RWPE2 (cell line): ENCODE measurements around the gene RFWD3.

Experiments
- ATAC-seq: fragments of 200-7000 bp; cut with Tn5 transposase; 3 replicates; pipeline ENCODE4 v1.9.1; 2021; ENCODE audit warnings: low read depth
- DNase-seq: peaks from one replicate; pipeline ENCODE4 v3.0.0-alpha.2; 2020; ENCODE audit warnings: low spot score
- H3K27ac ChIP-seq: fragments of 450-650 bp; 2 replicates; pipeline ENCODE4 v1.5.1; 2017; ENCODE audit warnings: mild to moderate bottlenecking; ENCODE audit not compliant: poor library complexity, severe bottlenecking
- H3K27me3 ChIP-seq: fragments of 250-450 bp; sonication (Bioruptor Pico); 2 replicates; pipeline ENCODE4 v1.5.1; 2021; ENCODE audit warnings: mild to moderate bottlenecking, moderate library complexity; ENCODE audit not compliant: insufficient read depth, poor library complexity, severe bottlenecking
- H3K36me3 ChIP-seq: fragments of 250-450 bp; sonication (Bioruptor Pico); 2 replicates; pipeline ENCODE4 v1.5.1; 2020; ENCODE audit warnings: low read depth, mild to moderate bottlenecking, moderate library complexity
- H3K4me1 ChIP-seq: fragments of 250-450 bp; sonication (Bioruptor Pico); 2 replicates; pipeline ENCODE4 v1.5.1; 2021; ENCODE audit warnings: mild to moderate bottlenecking, moderate library complexity; ENCODE audit not compliant: insufficient read depth, poor library complexity, severe bottlenecking
- H3K4me3 ChIP-seq: fragments of 250-450 bp; sonication (Bioruptor Pico); 2 replicates; pipeline ENCODE4 v1.5.1; 2021; ENCODE audit warnings: mild to moderate bottlenecking, moderate library complexity; ENCODE audit not compliant: severe bottlenecking
- H3K9me3 ChIP-seq: fragments of 250-450 bp; sonication (Bioruptor Pico); 2 replicates; pipeline ENCODE4 v1.5.1; 2021; ENCODE audit warnings: mild to moderate bottlenecking, moderate library complexity; ENCODE audit not compliant: severe bottlenecking
- CTCF ChIP-seq: fragments of 450-650 bp; IDR thresholded peaks from one replicate; pipeline ENCODE4 v1.5.1; 2017; ENCODE audit warnings: mild to moderate bottlenecking, moderate library complexity; ENCODE audit not compliant: poor library complexity, severe bottlenecking

RFWD3 gene

DNA sequence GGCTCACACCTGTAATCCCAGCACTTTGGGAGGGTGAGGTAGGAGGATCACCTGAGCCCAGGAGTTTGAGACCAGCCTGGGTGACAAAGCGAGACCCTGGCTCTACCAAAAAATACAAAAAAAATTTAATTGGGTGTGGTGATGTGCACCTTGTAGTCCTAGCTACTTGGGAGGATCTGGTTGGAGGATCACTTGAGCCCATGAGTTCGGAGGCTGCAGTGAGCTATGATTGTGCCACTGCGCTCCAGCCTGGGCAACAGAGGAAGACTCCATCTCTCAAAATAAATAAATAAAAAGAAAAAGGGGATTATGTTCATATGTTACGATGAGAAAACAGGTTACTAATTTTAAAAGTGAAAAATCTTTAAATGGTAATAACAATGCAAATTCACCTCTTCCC is 33.0 kb upstream of the RFWD3 start:
- Histone ChIP-seq H3K27ac (peak overlapping the region; percentile 81), H3K4me3 (peak overlapping the region; percentile 74), H3K36me3 (peaks cover 17% of the 10 kb centered on the region), H3K4me1 (peaks cover 19% of the 10 kb centered on the region), H3K27me3 (no peaks in the 10 kb centered on the region), H3K9me3 (no peaks in the 10 kb centered on the region)
- DNase-seq, result no peak
- TF ChIP-seq CTCF, result no peak
- no peak for ATAC-seq

DNA sequence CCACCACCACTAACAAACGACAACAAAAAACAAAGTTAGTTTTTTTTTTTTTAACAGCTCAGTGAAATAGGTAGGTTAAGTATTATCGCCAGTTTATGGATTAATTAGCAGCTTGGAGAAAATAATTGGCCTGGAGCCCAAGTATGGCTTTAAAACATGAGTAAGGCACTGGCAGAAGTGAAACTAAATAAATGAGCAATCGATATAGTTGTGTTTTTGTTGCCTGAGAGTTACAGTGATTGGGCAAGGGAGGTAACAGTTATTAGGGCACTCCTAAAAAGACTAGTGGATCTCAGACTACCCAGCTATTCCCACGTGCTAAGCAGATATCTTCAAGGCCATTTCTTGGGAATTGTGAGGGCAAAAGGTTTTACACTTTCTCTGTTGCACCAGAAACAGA is 31.5 kb upstream of the RFWD3 start:
- Histone ChIP-seq H3K4me1 (peaks cover 19% of the 10 kb centered on the region), H3K9me3 (no peaks in the 10 kb centered on the region), H3K27ac (no peak overlapping the region), H3K4me3 (no peak overlapping the region), H3K36me3 (peaks cover 27% of the 10 kb centered on the region), H3K27me3 (no peaks in the 10 kb centered on the region)
- TF ChIP-seq CTCF, result no peak
- DNase-seq (no peak), ATAC-seq (no peak)

DNA sequence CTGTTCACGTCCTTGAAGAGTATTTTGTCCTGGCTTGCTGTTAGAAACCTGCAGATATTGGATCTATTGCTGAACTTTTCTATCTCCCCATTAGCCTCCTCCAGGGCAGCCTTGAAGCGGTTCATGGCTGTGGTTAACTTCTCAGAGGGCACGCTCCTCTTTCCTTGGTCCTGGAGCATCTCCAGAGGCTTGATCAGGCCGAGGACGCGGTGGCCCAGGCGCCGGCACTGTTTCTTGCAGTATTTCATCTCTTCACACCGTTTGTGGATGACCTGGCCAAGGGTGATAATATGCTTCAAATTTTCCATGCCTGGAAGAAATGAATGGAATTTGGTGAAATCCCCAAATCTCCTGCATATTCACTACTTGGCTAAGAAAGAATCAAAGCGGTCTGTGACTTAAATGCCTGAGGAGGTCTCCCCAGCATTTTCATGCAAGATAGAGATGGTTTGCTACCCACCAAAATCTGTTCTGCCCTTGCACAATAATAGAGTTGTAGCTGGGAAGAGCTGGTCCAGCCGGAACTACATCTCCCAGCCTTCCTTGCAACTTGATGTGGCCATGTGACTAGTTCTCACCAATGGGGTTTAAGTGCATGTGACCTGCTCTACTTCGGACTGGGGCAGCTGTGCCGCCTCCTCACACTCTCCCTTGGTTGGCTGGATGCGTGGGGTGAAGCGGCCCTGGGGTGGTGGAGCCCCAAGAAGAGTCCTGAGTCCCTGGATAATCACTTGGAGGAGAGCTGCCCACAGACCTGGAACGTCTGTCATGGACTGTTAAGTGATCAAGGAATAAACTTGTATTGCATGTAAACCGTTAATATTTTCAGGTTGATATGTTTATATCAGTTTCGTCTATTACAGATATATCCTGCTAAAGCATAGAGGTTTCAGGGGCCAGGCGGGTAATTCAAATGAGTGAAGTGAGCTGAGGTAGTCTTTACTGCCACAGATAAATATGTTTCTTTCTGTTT is 29.1 kb upstream of the RFWD3 start:
- Histone ChIP-seq H3K4me1 (peaks cover 13% of the 10 kb centered on the region), H3K9me3 (no peaks in the 10 kb centered on the region), H3K36me3 (peaks cover 49% of the 10 kb centered on the region), H3K27ac (peak overlapping the region; percentile 24), H3K27me3 (no peaks in the 10 kb centered on the region), H3K4me3 (peak overlapping the region; percentile 19)
- no peak for TF ChIP-seq CTCF
- ATAC-seq (peak; percentile 90), DNase-seq (peak; percentile 82)

DNA sequence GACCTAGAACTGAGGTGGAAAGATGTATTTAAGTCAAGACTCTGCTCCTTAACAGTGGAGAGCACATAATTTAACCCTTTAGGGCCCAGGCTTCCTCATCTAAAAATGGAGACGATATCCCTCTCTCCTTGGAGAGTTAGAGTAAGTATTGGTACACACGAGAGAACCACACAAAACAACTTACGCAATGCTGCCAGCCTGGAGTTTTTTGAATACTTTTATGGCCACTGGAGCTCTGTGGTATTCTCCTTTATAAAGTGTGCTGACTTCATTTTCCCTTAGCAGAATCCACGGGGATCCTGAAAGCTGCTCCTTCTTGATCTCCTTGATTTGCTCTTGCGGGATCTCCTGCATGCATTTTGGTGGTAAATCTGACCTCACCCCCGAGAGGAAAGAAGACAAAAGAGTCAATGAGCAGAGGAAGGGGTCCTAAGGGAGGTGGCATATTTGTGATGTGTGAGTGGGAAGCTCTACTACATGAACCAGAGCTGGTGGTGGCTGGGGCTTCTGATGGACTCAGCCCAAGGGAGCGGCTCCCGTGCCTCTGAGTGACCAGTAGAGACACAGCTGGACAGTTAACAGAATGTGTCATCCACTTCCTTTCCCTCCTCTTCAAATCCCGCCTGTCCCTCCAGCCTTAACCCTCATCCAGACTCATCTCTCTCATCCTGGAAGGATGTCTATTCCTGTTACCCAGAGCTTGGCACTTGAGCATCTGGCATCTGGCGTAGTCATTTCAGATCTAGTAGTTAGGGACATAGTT is 24.6 kb upstream of the RFWD3 start:
- no peaks in the 10 kb centered on the region for H3K9me3 ChIP-seq
- H3K27me3 ChIP-seq, result no peaks in the 10 kb centered on the region
- peaks cover 4% of the 10 kb centered on the region for H3K4me1 ChIP-seq
- H3K36me3 ChIP-seq, result peaks cover 77% of the 10 kb centered on the region
- ATAC-seq (no peak), DNase-seq (no peak)
- no peak overlapping the region for H3K27ac ChIP-seq
- TF ChIP-seq CTCF, result no peak
- H3K4me3 ChIP-seq, result no peak overlapping the region
